ENCODE measurements around the gene DCBLD1.
A peak's percentile ranks its signal among the peaks of the same experiment; 100 is the strongest.

DCBLD1 gene

DNA sequence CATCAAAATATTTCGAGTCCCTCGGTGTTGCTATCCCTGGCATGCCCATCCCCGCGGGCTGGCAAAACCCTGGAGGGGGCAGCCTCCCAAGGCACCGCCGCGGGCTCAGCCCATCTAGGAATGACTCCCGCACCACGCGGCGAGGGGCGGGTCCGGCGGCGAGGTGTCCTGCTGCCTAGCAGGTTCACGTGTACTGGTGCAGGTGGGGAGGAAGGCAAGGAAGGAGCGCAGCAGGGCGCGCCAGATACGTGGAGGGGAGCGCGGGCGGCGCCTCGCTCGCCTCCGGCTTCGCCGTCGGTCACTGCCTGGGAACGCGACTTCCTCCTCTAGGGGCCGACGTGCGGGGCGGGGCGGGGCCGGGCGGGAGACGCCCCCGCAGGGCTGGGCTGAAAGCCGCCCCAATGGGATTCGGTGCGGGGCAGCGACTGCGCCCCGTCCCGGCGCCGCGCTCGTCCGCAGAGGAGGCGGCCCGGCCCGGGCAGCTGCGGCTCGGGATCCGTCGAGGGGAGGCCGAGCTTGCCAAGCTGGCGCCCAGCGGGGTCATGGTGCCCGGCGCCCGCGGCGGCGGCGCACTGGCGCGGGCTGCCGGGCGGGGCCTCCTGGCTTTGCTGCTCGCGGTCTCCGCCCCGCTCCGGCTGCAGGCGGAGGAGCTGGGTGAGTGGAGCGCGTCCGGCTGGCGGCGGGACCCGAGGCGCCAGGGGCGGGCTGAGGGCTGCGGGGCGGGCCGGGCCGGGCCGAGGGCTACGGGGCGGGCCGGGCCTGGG, at the start of gene DCBLD1 (continued):
- TF ChIP-seq, protein P1, sequence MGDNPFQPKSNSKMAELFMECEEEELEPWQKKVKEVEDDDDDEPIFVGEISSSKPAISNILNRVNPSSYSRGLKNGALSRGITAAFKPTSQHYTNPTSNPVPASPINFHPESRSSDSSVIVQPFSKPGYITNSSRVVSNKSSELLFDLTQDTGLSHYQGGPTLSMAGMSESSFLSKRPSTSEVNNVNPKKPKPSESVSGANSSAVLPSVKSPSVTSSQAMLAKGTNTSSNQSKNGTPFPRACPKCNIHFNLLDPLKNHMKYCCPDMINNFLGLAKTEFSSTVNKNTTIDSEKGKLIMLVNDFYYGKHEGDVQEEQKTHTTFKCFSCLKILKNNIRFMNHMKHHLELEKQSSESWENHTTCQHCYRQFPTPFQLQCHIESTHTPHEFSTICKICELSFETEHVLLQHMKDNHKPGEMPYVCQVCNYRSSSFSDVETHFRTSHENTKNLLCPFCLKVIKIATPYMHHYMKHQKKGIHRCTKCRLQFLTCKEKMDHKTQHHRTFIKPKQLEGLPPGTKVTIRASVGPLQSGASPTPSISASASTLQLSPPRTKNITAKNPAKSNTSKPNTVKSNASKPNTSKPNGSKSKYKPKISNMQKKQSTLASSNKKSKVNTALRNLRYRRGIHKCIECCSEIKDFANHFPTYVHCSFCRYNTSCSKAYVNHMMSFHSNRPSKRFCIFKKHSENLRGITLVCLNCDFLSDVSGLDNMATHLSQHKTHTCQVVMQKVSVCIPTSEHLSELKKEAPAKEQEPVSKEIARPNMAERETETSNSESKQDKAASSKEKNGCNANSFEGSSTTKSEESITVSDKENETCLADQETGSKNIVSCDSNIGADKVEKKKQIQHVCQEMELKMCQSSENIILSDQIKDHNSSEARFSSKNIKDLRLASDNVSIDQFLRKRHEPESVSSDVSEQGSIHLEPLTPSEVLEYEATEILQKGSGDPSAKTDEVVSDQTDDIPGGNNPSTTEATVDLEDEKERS (tag by site-specific recombination; IDR thresholded peaks at IDR 0.05) = no peak
- no peak for TF ChIP-seq OSR2 (tag by site-specific recombination; IDR thresholded peaks at IDR 0.05)
- TF ChIP-seq, protein P2, sequence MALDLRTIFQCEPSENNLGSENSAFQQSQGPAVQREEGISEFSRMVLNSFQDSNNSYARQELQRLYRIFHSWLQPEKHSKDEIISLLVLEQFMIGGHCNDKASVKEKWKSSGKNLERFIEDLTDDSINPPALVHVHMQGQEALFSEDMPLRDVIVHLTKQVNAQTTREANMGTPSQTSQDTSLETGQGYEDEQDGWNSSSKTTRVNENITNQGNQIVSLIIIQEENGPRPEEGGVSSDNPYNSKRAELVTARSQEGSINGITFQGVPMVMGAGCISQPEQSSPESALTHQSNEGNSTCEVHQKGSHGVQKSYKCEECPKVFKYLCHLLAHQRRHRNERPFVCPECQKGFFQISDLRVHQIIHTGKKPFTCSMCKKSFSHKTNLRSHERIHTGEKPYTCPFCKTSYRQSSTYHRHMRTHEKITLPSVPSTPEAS (tag by site-specific recombination; IDR thresholded peaks at IDR 0.05) = no peak
- TF ChIP-seq BCL11A (tag by site-specific recombination; IDR thresholded peaks at IDR 0.05; ENCODE audit: low read depth) = no peak
- TF ChIP-seq ZNF514 (tag by site-specific recombination; IDR thresholded peaks at IDR 0.05) = no peak
- no peak for TF ChIP-seq ZNF175 (tag by site-specific recombination; IDR thresholded peaks at IDR 0.05)
- TF ChIP-seq ZNF223 (tag by site-specific recombination; IDR thresholded peaks at IDR 0.05) = no peak
- TF ChIP-seq ZNF366 (tag by site-specific recombination; conservative IDR thresholded peaks at IDR 0.05) = peak; percentile 61; the same call in 1 of the 2 replicates
- peak; percentile 40; the same call in 1 of the 2 replicates for TF ChIP-seq IKZF3 (tag by site-specific recombination; IDR thresholded peaks at IDR 0.05)
- TF ChIP-seq, protein P3, sequence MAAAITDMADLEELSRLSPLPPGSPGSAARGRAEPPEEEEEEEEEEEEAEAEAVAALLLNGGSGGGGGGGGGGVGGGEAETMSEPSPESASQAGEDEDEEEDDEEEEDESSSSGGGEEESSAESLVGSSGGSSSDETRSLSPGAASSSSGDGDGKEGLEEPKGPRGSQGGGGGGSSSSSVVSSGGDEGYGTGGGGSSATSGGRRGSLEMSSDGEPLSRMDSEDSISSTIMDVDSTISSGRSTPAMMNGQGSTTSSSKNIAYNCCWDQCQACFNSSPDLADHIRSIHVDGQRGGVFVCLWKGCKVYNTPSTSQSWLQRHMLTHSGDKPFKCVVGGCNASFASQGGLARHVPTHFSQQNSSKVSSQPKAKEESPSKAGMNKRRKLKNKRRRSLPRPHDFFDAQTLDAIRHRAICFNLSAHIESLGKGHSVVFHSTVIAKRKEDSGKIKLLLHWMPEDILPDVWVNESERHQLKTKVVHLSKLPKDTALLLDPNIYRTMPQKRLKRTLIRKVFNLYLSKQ (tag by site-specific recombination; IDR thresholded peaks at IDR 0.05; ENCODE audit: borderline replicate concordance) = no peak
- TF ChIP-seq ZBTB8A (tag by site-specific recombination; IDR thresholded peaks at IDR 0.05) = peak; percentile 79
- TF ChIP-seq ZNF133 (tag by site-specific recombination; IDR thresholded peaks at IDR 0.05) = no peak
- peak; percentile 68 for TF ChIP-seq GLIS1 (tag by site-specific recombination; IDR thresholded peaks at IDR 0.05)
- TF ChIP-seq ZNF530 (tag by site-specific recombination; IDR thresholded peaks at IDR 0.05; ENCODE audit: low read depth) = no peak
- TF ChIP-seq, protein P4, sequence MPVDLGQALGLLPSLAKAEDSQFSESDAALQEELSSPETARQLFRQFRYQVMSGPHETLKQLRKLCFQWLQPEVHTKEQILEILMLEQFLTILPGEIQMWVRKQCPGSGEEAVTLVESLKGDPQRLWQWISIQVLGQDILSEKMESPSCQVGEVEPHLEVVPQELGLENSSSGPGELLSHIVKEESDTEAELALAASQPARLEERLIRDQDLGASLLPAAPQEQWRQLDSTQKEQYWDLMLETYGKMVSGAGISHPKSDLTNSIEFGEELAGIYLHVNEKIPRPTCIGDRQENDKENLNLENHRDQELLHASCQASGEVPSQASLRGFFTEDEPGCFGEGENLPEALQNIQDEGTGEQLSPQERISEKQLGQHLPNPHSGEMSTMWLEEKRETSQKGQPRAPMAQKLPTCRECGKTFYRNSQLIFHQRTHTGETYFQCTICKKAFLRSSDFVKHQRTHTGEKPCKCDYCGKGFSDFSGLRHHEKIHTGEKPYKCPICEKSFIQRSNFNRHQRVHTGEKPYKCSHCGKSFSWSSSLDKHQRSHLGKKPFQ (tag by site-specific recombination; IDR thresholded peaks at IDR 0.05) = no peak
- TF ChIP-seq ZFP37 (tag by site-specific recombination; IDR thresholded peaks at IDR 0.05) = peak; percentile 37; the same call in 1 of the 2 replicates
- TF ChIP-seq, protein P5, sequence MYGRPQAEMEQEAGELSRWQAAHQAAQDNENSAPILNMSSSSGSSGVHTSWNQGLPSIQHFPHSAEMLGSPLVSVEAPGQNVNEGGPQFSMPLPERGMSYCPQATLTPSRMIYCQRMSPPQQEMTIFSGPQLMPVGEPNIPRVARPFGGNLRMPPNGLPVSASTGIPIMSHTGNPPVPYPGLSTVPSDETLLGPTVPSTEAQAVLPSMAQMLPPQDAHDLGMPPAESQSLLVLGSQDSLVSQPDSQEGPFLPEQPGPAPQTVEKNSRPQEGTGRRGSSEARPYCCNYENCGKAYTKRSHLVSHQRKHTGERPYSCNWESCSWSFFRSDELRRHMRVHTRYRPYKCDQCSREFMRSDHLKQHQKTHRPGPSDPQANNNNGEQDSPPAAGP (tag by site-specific recombination; IDR thresholded peaks at IDR 0.05) = 0 out of 2 replicates have a peak, but pooled peaks have one; percentile 28
- no peak for TF ChIP-seq ZNF302 (tag by site-specific recombination; IDR thresholded peaks at IDR 0.05; ENCODE audit: low read depth)
- TF ChIP-seq ZNF146 (tag by site-specific recombination; IDR thresholded peaks at IDR 0.05) = no peak
- TF ChIP-seq ZNF654 (tag by site-specific recombination; IDR thresholded peaks at IDR 0.05; ENCODE audit: low read depth) = no peak
- TF ChIP-seq ZNF549 (tag by site-specific recombination; IDR thresholded peaks at IDR 0.05) = no peak
- TF ChIP-seq ZNF501 (tag by site-specific recombination; IDR thresholded peaks at IDR 0.05) = 0 out of 2 replicates have a peak, but pooled peaks have one; percentile 41
- TF ChIP-seq HOXD13 (CRISPR knock-in tag; IDR thresholded peaks at IDR 0.05; ENCODE audit: borderline replicate concordance) = no peak
- no peak for TF ChIP-seq KLF10 (tag by site-specific recombination; IDR thresholded peaks at IDR 0.05)
- TF ChIP-seq ZNF19 (tag by site-specific recombination; IDR thresholded peaks at IDR 0.05; ENCODE audit: low read depth) = no peak
- no peak for TF ChIP-seq ZNF544 (tag by site-specific recombination; IDR thresholded peaks at IDR 0.05)
- TF ChIP-seq SCRT1 (tag by site-specific recombination; IDR thresholded peaks at IDR 0.05; ENCODE audit: borderline replicate concordance) = no peak
- TF ChIP-seq, protein P6, sequence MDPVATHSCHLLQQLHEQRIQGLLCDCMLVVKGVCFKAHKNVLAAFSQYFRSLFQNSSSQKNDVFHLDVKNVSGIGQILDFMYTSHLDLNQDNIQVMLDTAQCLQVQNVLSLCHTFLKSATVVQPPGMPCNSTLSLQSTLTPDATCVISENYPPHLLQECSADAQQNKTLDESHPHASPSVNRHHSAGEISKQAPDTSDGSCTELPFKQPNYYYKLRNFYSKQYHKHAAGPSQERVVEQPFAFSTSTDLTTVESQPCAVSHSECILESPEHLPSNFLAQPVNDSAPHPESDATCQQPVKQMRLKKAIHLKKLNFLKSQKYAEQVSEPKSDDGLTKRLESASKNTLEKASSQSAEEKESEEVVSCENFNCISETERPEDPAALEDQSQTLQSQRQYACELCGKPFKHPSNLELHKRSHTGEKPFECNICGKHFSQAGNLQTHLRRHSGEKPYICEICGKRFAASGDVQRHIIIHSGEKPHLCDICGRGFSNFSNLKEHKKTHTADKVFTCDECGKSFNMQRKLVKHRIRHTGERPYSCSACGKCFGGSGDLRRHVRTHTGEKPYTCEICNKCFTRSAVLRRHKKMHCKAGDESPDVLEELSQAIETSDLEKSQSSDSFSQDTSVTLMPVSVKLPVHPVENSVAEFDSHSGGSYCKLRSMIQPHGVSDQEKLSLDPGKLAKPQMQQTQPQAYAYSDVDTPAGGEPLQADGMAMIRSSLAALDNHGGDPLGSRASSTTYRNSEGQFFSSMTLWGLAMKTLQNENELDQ (tag by site-specific recombination; IDR thresholded peaks at IDR 0.05; ENCODE audit: low read depth) = no peak
- no peak for TF ChIP-seq ZNF274 (IDR thresholded peaks at IDR 0.05; ENCODE audit: low read length)
- TF ChIP-seq ZNF274 (tag by site-specific recombination; IDR thresholded peaks at IDR 0.05; ENCODE audit: borderline replicate concordance) = no peak
